ENCODE data around the gene RSPH9.
A peak's percentile ranks its signal among the peaks of the same experiment; 100 is the strongest.
"Not testable (repeated sequence)": the region's sequence is repeated elsewhere in the genome, so short reads cannot be mapped to it uniquely, and the experiment has no call there.

The RSPH9 gene

GRCh38 chr6:43634702-43635303 is 10.0 kb upstream of the RSPH9 start:
- Histone ChIP-seq H3K27me3 (ENCODE audit: control insufficient read depth, insufficient read depth, low read length) (no peaks in the 10 kb centered on the region), H3K4me1 (ENCODE audit: control insufficient read depth, insufficient read depth, low read length) (peaks cover 7% of the 10 kb centered on the region), H3K36me3 (ENCODE audit: control insufficient read depth, insufficient read depth, low read length) (peaks cover under 1% of the 10 kb centered on the region), H3K9ac (ENCODE audit: low read length) (no peak overlapping the region), H3K27ac (ENCODE audit: low read depth, low read length) (peak overlapping the region; percentile 85), H3K4me3 (ENCODE audit: low read length) (no peak overlapping the region)

GRCh38 chr6:43635387-43636307 is 9.2 kb upstream of the RSPH9 start, which contains the start of gene MAD2L1BP:
TSS of gene MAD2L1BP (plus strand) at chr6:43635840. CDS start at chr6:43635876, 36 bp downstream.
- H3K36me3 ChIP-seq (ENCODE audit: control insufficient read depth, insufficient read depth, low read length) = peaks cover 9% of the 10 kb centered on the region

GRCh38 chr6:43636308-43636659 is 8.6 kb upstream of the RSPH9 start:
- Histone ChIP-seq H3K4me1 (ENCODE audit: control insufficient read depth, insufficient read depth, low read length) (peaks cover 7% of the 10 kb centered on the region), H3K27ac (ENCODE audit: low read depth, low read length) (peak overlapping the region; percentile 85), H3K4me3 (ENCODE audit: low read length) (peak overlapping the region; percentile 87), H3K27me3 (ENCODE audit: control insufficient read depth, insufficient read depth, low read length) (no peaks in the 10 kb centered on the region), H3K9ac (ENCODE audit: low read length) (peak overlapping the region; percentile 79), H3K36me3 (ENCODE audit: control insufficient read depth, insufficient read depth, low read length) (peaks cover 11% of the 10 kb centered on the region)

More at GRCh38 chr6:43635387-43636307, 9.2 kb upstream of the RSPH9 start, which contains the start of gene MAD2L1BP:
- Histone ChIP-seq H3K27me3 (ENCODE audit: control insufficient read depth, insufficient read depth, low read length) (no peaks in the 10 kb centered on the region), H3K4me3 (ENCODE audit: low read length) (peak within 1 kb of the TSS; percentile 87), H3K27ac (ENCODE audit: low read depth, low read length) (peak within 1 kb of the TSS; percentile 85), H3K4me1 (ENCODE audit: control insufficient read depth, insufficient read depth, low read length) (peaks cover 7% of the 10 kb centered on the region), H3K9ac (ENCODE audit: low read length) (peak within 1 kb of the TSS; percentile 79)

GRCh38 chr6:43639984-43640800 is 4.6 kb upstream of the RSPH9 start:
- H3K36me3 ChIP-seq (ENCODE audit: control insufficient read depth, insufficient read depth, low read length) = peaks cover 14% of the 10 kb centered on the region
- no peaks in the 10 kb centered on the region for H3K27me3 ChIP-seq (ENCODE audit: control insufficient read depth, insufficient read depth, low read length)
- no peak overlapping the region for H3K27ac ChIP-seq (ENCODE audit: low read depth, low read length)
- no peak overlapping the region for H3K9ac ChIP-seq (ENCODE audit: low read length)
- H3K4me3 ChIP-seq (ENCODE audit: low read length) = no peak overlapping the region
- H3K4me1 ChIP-seq (ENCODE audit: control insufficient read depth, insufficient read depth, low read length) = peaks cover 6% of the 10 kb centered on the region

GRCh38 chr6:43645613-43645964 is 753 bp downstream of the RSPH9 start:
- Histone ChIP-seq H3K9ac (ENCODE audit: low read length) (no peak overlapping the region), H3K36me3 (ENCODE audit: control insufficient read depth, insufficient read depth, low read length) (peaks cover 5% of the 10 kb centered on the region), H3K4me1 (ENCODE audit: control insufficient read depth, insufficient read depth, low read length) (no peaks in the 10 kb centered on the region), H3K27me3 (ENCODE audit: control insufficient read depth, insufficient read depth, low read length) (no peaks in the 10 kb centered on the region), H3K4me3 (ENCODE audit: low read length) (peak overlapping the region; percentile 52), H3K27ac (ENCODE audit: low read depth, low read length) (no peak overlapping the region)

- H3K4me3 ChIP-seq (ENCODE audit: low read length) = no peak overlapping the region
- no peak overlapping the region for H3K27ac ChIP-seq (ENCODE audit: low read depth, low read length)
- H3K9ac ChIP-seq (ENCODE audit: low read length) = no peak overlapping the region
- H3K27me3 ChIP-seq (ENCODE audit: control insufficient read depth, insufficient read depth, low read length) = no peaks in the 10 kb centered on the region
- no peaks in the 10 kb centered on the region for H3K4me1 ChIP-seq (ENCODE audit: control insufficient read depth, insufficient read depth, low read length)
- no peaks in the 10 kb centered on the region for H3K36me3 ChIP-seq (ENCODE audit: control insufficient read depth, insufficient read depth, low read length)
These were observed 2.8 kb downstream of the RSPH9 start for GRCh38 chr6:43647613-43648012.

- H3K9ac ChIP-seq (ENCODE audit: low read length) = no peak overlapping the region
- H3K36me3 ChIP-seq (ENCODE audit: control insufficient read depth, insufficient read depth, low read length) = no peaks in the 10 kb centered on the region
- H3K4me1 ChIP-seq (ENCODE audit: control insufficient read depth, insufficient read depth, low read length) = no peaks in the 10 kb centered on the region
- no peak overlapping the region for H3K4me3 ChIP-seq (ENCODE audit: low read length)
- no peak overlapping the region for H3K27ac ChIP-seq (ENCODE audit: low read depth, low read length)
- no peaks in the 10 kb centered on the region for H3K27me3 ChIP-seq (ENCODE audit: control insufficient read depth, insufficient read depth, low read length)
These were observed 3.4 kb downstream of the RSPH9 start for GRCh38 chr6:43648248-43648647.

GRCh38 chr6:43652822-43653221 is 8.0 kb downstream of the RSPH9 start:
- not testable (repeated sequence) for H3K9ac ChIP-seq (ENCODE audit: low read length); H3K27me3 ChIP-seq (ENCODE audit: control insufficient read depth, insufficient read depth, low read length); H3K27ac ChIP-seq (ENCODE audit: low read depth, low read length); H3K36me3 ChIP-seq (ENCODE audit: control insufficient read depth, insufficient read depth, low read length); H3K4me3 ChIP-seq (ENCODE audit: low read length); H3K4me1 ChIP-seq (ENCODE audit: control insufficient read depth, insufficient read depth, low read length)

GRCh38 chr6:43657221-43657802 is 12.5 kb downstream of the RSPH9 start:
- no peak overlapping the region for H3K27ac ChIP-seq (ENCODE audit: low read depth, low read length)
- H3K36me3 ChIP-seq (ENCODE audit: control insufficient read depth, insufficient read depth, low read length) = no peaks in the 10 kb centered on the region
- no peaks in the 10 kb centered on the region for H3K4me1 ChIP-seq (ENCODE audit: control insufficient read depth, insufficient read depth, low read length)
- no peak overlapping the region for H3K9ac ChIP-seq (ENCODE audit: low read length)
- no peaks in the 10 kb centered on the region for H3K27me3 ChIP-seq (ENCODE audit: control insufficient read depth, insufficient read depth, low read length)
- H3K4me3 ChIP-seq (ENCODE audit: low read length) = no peak overlapping the region

- no peaks in the 10 kb centered on the region for H3K36me3 ChIP-seq (ENCODE audit: control insufficient read depth, insufficient read depth, low read length)
- H3K4me3 ChIP-seq (ENCODE audit: low read length) = no peak overlapping the region
- H3K9ac ChIP-seq (ENCODE audit: low read length) = no peak overlapping the region
- H3K27me3 ChIP-seq (ENCODE audit: control insufficient read depth, insufficient read depth, low read length) = no peaks in the 10 kb centered on the region
- H3K27ac ChIP-seq (ENCODE audit: low read depth, low read length) = no peak overlapping the region
- H3K4me1 ChIP-seq (ENCODE audit: control insufficient read depth, insufficient read depth, low read length) = no peaks in the 10 kb centered on the region
These were observed 13.3 kb downstream of the RSPH9 start for GRCh38 chr6:43658161-43658560.

- H3K9ac ChIP-seq (ENCODE audit: low read length); H3K4me3 ChIP-seq (ENCODE audit: low read length); H3K27me3 ChIP-seq (ENCODE audit: control insufficient read depth, insufficient read depth, low read length); H3K36me3 ChIP-seq (ENCODE audit: control insufficient read depth, insufficient read depth, low read length); H3K4me1 ChIP-seq (ENCODE audit: control insufficient read depth, insufficient read depth, low read length); H3K27ac ChIP-seq (ENCODE audit: low read depth, low read length): not testable (repeated sequence)
These were observed 18.1 kb downstream of the RSPH9 start for GRCh38 chr6:43662948-43663347.

GRCh38 chr6:43665376-43665775 is 20.5 kb downstream of the RSPH9 start:
- H3K4me1 ChIP-seq (ENCODE audit: control insufficient read depth, insufficient read depth, low read length) = peaks cover 23% of the 10 kb centered on the region
- peaks cover 1% of the 10 kb centered on the region for H3K27me3 ChIP-seq (ENCODE audit: control insufficient read depth, insufficient read depth, low read length)
- no peak overlapping the region for H3K4me3 ChIP-seq (ENCODE audit: low read length)
- no peak overlapping the region for H3K9ac ChIP-seq (ENCODE audit: low read length)
- no peak overlapping the region for H3K27ac ChIP-seq (ENCODE audit: low read depth, low read length)
- no peaks in the 10 kb centered on the region for H3K36me3 ChIP-seq (ENCODE audit: control insufficient read depth, insufficient read depth, low read length)
